ENCODE measurements around the gene GALNT14.
"Not testable (repeated sequence)": the region's sequence is repeated elsewhere in the genome, so short reads cannot be mapped to it uniquely, and the experiment has no call there.

The GALNT14 gene

GRCh38 chr2:30910686-30911085, 227.6 kb downstream of the GALNT14 start:
- H3K27ac ChIP-seq, result no peak overlapping the region
- H3K27me3 ChIP-seq (ENCODE audit: insufficient read depth, low read depth), result no peaks in the 10 kb centered on the region
- TF ChIP-seq CTCF (conservative IDR thresholded peaks at IDR 0.05; ENCODE audit: low read depth, low read length), result no peak
- H3K4me2 ChIP-seq, result no peak overlapping the region
- H2AFZ ChIP-seq (ENCODE audit: low read depth), result no peak overlapping the region
- H3K4me3 ChIP-seq (IDR thresholded peaks at IDR 0.05; ENCODE audit: insufficient read depth, low read depth, low read length), result no peak overlapping the region
- H4K20me1 ChIP-seq (ENCODE audit: insufficient read depth), result no peaks in the 10 kb centered on the region
- H3K79me2 ChIP-seq (ENCODE audit: insufficient read depth, low read depth), result no peaks in the 10 kb centered on the region
- no peak overlapping the region for H3K9ac ChIP-seq
- H3K4me1 ChIP-seq (ENCODE audit: low read depth, poor library complexity, severe bottlenecking), result no peaks in the 10 kb centered on the region
- 0 out of 2 replicates have a peak, but pooled peaks cover 5% of the 10 kb centered on the region for H3K36me3 ChIP-seq (ENCODE audit: insufficient read depth)

GRCh38 chr2:30904437-30904836, 233.8 kb downstream of the GALNT14 start:
- H3K4me2 ChIP-seq; H3K4me3 ChIP-seq (IDR thresholded peaks at IDR 0.05; ENCODE audit: insufficient read depth, low read depth, low read length); H2AFZ ChIP-seq (ENCODE audit: low read depth); H3K79me2 ChIP-seq (ENCODE audit: insufficient read depth, low read depth); H3K27me3 ChIP-seq (ENCODE audit: insufficient read depth, low read depth); H3K36me3 ChIP-seq (ENCODE audit: insufficient read depth); H3K9ac ChIP-seq; H3K4me1 ChIP-seq (ENCODE audit: low read depth, poor library complexity, severe bottlenecking); H4K20me1 ChIP-seq (ENCODE audit: insufficient read depth); H3K27ac ChIP-seq: not testable (repeated sequence)

GRCh38 chr2:30903326-30903725, 234.9 kb downstream of the GALNT14 start:
- H3K4me2 ChIP-seq, result no peak overlapping the region
- H4K20me1 ChIP-seq (ENCODE audit: insufficient read depth), result no peaks in the 10 kb centered on the region
- no peaks in the 10 kb centered on the region for H3K27me3 ChIP-seq (ENCODE audit: insufficient read depth, low read depth)
- H3K27ac ChIP-seq, result no peak overlapping the region
- no peaks in the 10 kb centered on the region for H3K79me2 ChIP-seq (ENCODE audit: insufficient read depth, low read depth)
- TF ChIP-seq CTCF (conservative IDR thresholded peaks at IDR 0.05; ENCODE audit: low read depth, low read length), result no peak
- H3K9ac ChIP-seq, result no peak overlapping the region
- no peak overlapping the region for H3K4me3 ChIP-seq (IDR thresholded peaks at IDR 0.05; ENCODE audit: insufficient read depth, low read depth, low read length)
- H3K4me1 ChIP-seq (ENCODE audit: low read depth, poor library complexity, severe bottlenecking), result no peaks in the 10 kb centered on the region
- H2AFZ ChIP-seq (ENCODE audit: low read depth), result no peak overlapping the region
- H3K36me3 ChIP-seq (ENCODE audit: insufficient read depth), result no peaks in the 10 kb centered on the region

GRCh38 chr2:30900381-30900780, 237.9 kb downstream of the GALNT14 start:
- Histone ChIP-seq H4K20me1 (ENCODE audit: insufficient read depth) (no peaks in the 10 kb centered on the region), H2AFZ (ENCODE audit: low read depth) (no peak overlapping the region), H3K79me2 (ENCODE audit: insufficient read depth, low read depth) (no peaks in the 10 kb centered on the region), H3K27me3 (ENCODE audit: insufficient read depth, low read depth) (no peaks in the 10 kb centered on the region), H3K27ac (no peak overlapping the region), H3K9ac (no peak overlapping the region), H3K4me3 (IDR thresholded peaks at IDR 0.05; ENCODE audit: insufficient read depth, low read depth, low read length) (no peak overlapping the region), H3K4me2 (no peak overlapping the region), H3K36me3 (ENCODE audit: insufficient read depth) (no peaks in the 10 kb centered on the region), H3K4me1 (ENCODE audit: low read depth, poor library complexity, severe bottlenecking) (no peaks in the 10 kb centered on the region)
- TF ChIP-seq CTCF (conservative IDR thresholded peaks at IDR 0.05; ENCODE audit: low read depth, low read length), result no peak

- Histone ChIP-seq H3K4me3 (IDR thresholded peaks at IDR 0.05; ENCODE audit: insufficient read depth, low read depth, low read length) (no peak overlapping the region), H3K27me3 (ENCODE audit: insufficient read depth, low read depth) (no peaks in the 10 kb centered on the region), H4K20me1 (ENCODE audit: insufficient read depth) (no peaks in the 10 kb centered on the region), H3K4me1 (ENCODE audit: low read depth, poor library complexity, severe bottlenecking) (no peaks in the 10 kb centered on the region), H3K79me2 (ENCODE audit: insufficient read depth, low read depth) (no peaks in the 10 kb centered on the region), H2AFZ (ENCODE audit: low read depth) (no peak overlapping the region), H3K9ac (no peak overlapping the region), H3K4me2 (no peak overlapping the region), H3K27ac (no peak overlapping the region), H3K36me3 (ENCODE audit: insufficient read depth) (no peaks in the 10 kb centered on the region)
- no peak for TF ChIP-seq CTCF (conservative IDR thresholded peaks at IDR 0.05; ENCODE audit: low read depth, low read length)
Observed at GRCh38 chr2:30899516-30900054, 238.7 kb downstream of the GALNT14 start.

Data from KMS-11 (cell line).